AG04450 (cell line): ENCODE data around the gene SLC18A2. TPM values are rescaled to one million over a fixed set of nuclear protein-coding genes. Genes with fewer than 3 reads are reported as not detected.

ENCODE experiments used
- CTCF ChIA-PET: fragments of 300-600, 350-600 bp; formaldehyde crosslinking; extraction: SDS; loops from one replicate; lab custom pipeline; 2022; ENCODE audit warnings: antibody characterized with exemption, inconsistent platforms; lab: Charles Lee
- POLR2A ChIA-PET: fragments of 350-600 bp; formaldehyde crosslinking; extraction: SDS; loops from one replicate; lab custom pipeline; 2021; ENCODE audit warnings: antibody characterized with exemption, inconsistent platforms; lab: Yijun Ruan, JAX
- DNase-seq: peaks from one replicate; pipeline ENCODE4 v3.0.0-alpha.2; 2011; ENCODE audit warnings: low read depth, low spot score
- H3K27ac ChIP-seq: one replicate; pipeline ENCODE4 v1.5.1; 2012; ENCODE audit warnings: low read depth, low read length, control low read depth
- H3K27me3 ChIP-seq: one replicate; pipeline ENCODE4 v1.6.0; 2012; ENCODE audit warnings: low read length; ENCODE audit not compliant: control insufficient read depth, insufficient read depth
- H3K4me3 ChIP-seq: 2 replicates; pipeline ENCODE4 v1.5.1; 2011; ENCODE audit warnings: mild to moderate bottlenecking, low read depth, low read length, control low read depth
- H3K9me3 ChIP-seq: 2 replicates; pipeline ENCODE4 v1.5.1; 2012; ENCODE audit warnings: low read length; ENCODE audit not compliant: control insufficient read depth, insufficient read depth
- polyA plus RNA-seq: library from polyadenylated mRNA; depleted of rRNA; stranded (reverse); fragments of >200 nt; gene quantifications from 2 replicates; pipeline ENCODE4 v1.2.3, GENCODE V29; 2011
- TF ChIP-seq, protein P1 (sequence below): IDR thresholded peaks from 2 replicates; pipeline ENCODE4 v1.5.1; 2011; ENCODE audit warnings: low read depth, low read length, control low read depth, inconsistent platforms

SLC18A2 gene
- polyA plus RNA-seq, 1 experiment = 0.01 TPM

DNA sequence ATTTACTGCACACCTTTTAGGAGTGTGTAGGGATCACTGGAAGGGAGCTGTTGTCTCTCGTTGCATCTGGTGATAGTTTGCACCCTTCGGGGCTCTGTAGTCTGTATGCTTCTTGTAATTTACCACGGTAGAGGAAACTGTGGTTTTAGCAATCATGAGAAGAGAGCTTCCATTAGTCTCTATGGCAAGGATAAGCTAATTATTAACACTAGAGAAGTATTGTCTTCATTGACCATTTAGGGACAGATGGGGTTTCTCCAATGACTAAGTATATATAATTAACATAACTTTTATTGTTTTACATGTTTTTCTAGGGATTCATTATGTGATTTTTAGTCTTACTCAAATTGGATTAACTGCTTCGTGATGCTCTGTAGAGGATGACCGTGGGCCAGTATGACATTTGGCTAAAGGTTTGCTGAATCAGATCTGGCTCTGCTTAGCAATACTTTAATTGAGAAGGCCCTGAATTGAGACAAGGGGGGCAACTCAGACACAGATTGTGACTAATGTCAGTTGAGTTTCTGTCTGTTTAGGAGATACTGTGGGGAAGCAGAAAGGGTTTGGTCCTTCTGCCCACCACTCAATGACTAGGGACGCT, 8.7 kb downstream of the SLC18A2 start:
- ChIA-PET CTCF (interaction anchor here (1.7 kb wide), 1 partner anchor 33 kb away, joined by 8 read pairs; no protein-coding TSS in a partner anchor), POLR2A (no interaction called here)
- Histone ChIP-seq H3K27me3 (no peaks in the 10 kb centered on the region), H3K27ac (no peak overlapping the region), H3K4me3 (no peak overlapping the region), H3K9me3 (no peaks in the 10 kb centered on the region)
- DNase-seq = no peak
- TF ChIP-seq, protein P1, sequence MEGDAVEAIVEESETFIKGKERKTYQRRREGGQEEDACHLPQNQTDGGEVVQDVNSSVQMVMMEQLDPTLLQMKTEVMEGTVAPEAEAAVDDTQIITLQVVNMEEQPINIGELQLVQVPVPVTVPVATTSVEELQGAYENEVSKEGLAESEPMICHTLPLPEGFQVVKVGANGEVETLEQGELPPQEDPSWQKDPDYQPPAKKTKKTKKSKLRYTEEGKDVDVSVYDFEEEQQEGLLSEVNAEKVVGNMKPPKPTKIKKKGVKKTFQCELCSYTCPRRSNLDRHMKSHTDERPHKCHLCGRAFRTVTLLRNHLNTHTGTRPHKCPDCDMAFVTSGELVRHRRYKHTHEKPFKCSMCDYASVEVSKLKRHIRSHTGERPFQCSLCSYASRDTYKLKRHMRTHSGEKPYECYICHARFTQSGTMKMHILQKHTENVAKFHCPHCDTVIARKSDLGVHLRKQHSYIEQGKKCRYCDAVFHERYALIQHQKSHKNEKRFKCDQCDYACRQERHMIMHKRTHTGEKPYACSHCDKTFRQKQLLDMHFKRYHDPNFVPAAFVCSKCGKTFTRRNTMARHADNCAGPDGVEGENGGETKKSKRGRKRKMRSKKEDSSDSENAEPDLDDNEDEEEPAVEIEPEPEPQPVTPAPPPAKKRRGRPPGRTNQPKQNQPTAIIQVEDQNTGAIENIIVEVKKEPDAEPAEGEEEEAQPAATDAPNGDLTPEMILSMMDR = no peak

GRCh38 chr10:117250411-117250810, 9.5 kb downstream of the SLC18A2 start:
- no peak overlapping the region for H3K27ac ChIP-seq
- no peaks in the 10 kb centered on the region for H3K9me3 ChIP-seq
- POLR2A ChIA-PET = no interaction called here
- TF ChIP-seq, protein P1 = no peak
- H3K27me3 ChIP-seq = no peaks in the 10 kb centered on the region
- H3K4me3 ChIP-seq = no peak overlapping the region
- CTCF ChIA-PET = no interaction called here
- DNase-seq = no peak

DNA sequence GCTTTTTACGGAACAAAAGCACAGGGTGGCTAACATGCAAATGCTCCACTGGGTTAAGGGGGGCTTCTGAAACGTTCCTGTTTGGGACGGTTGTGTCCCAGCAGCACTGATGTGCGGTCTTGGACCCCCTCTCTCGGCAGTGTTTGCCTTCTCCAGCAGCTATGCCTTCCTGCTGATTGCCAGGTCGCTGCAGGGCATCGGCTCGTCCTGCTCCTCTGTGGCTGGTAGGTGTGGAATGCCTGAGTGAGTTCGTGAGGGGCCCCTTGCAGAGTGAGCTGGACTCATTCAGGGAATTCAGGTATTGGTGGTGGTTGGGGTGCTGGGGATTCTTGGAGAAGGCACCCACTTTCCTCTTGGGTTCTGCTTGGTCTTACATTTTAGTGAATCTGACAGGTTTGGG, 13.0 kb downstream of the SLC18A2 start:
- ChIA-PET CTCF (interaction anchor here (0.9 kb wide), 1 partner anchor 66 kb away, joined by 3 read pairs; no protein-coding TSS in a partner anchor), POLR2A (no interaction called here)
- H3K27me3 ChIP-seq = no peaks in the 10 kb centered on the region
- no peak overlapping the region for H3K4me3 ChIP-seq
- DNase-seq = no peak
- H3K27ac ChIP-seq = no peak overlapping the region
- H3K9me3 ChIP-seq = no peaks in the 10 kb centered on the region
- TF ChIP-seq, protein P1 = no peak

- CTCF ChIA-PET = no interaction called here
- POLR2A ChIA-PET = no interaction called here
- TF ChIP-seq, protein P1 = no peak
These were observed 13.4 kb downstream of the SLC18A2 start for GRCh38 chr10:117254338-117254737.

GRCh38 chr10:117254774-117255735, 14.1 kb downstream of the SLC18A2 start:
- no peak for DNase-seq
- TF ChIP-seq, protein P1 = no peak
- Histone ChIP-seq H3K9me3 (no peaks in the 10 kb centered on the region), H3K27ac (no peak overlapping the region), H3K27me3 (peaks cover 3% of the 10 kb centered on the region), H3K4me3 (no peak overlapping the region)
- ChIA-PET CTCF (no interaction called here), POLR2A (no interaction called here)

More at GRCh38 chr10:117254338-117254737, 13.4 kb downstream of the SLC18A2 start:
- no peak overlapping the region for H3K27ac ChIP-seq
- no peaks in the 10 kb centered on the region for H3K9me3 ChIP-seq
- no peak overlapping the region for H3K4me3 ChIP-seq
- H3K27me3 ChIP-seq = peaks cover 1% of the 10 kb centered on the region
- DNase-seq = no peak
